HG03159 (cell line): ENCODE results near the gene KLK1.
"Not testable (repeated sequence)": the region's sequence is repeated elsewhere in the genome, so short reads cannot be mapped to it uniquely, and the experiment has no call there.

ENCODE experiments used
- ATAC-seq: cut with Tn5 transposase; IDR thresholded peaks from one replicate; pipeline ENCODE4 v1.9.1; 2021; ENCODE audit warnings: mild to moderate bottlenecking, moderate library complexity; ENCODE audit not compliant: unreplicated experiment

The KLK1 gene

DNA sequence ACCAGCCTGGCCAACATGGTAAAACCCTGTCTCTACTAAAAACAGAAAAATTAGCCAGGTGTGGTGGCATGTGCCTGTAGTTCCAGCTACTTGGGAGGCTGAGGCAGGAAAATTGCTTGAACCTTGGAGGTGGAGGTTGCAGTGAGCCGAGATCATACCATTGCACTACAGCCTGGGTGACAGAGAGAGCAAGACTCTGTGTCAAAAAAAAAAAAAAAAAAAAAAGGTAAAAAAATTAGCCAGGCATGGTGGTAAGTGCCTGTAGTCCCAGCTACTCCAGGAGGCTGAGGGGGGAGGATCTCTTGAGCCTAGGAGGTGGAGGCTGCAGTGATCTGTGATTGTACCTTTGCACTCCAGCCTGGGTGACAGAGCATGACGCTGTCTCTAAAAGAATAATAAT, 53.4 kb downstream of the KLK1 start, which contains the start of gene GPR32:
TSS of gene GPR32 (plus strand) at position 301 of the 400 bp plus-strand sequence. CDS start 137 bp downstream, outside the sequence.
- not testable (repeated sequence) for ATAC-seq
